Measurements from ENCODE around the gene ZNF777. TPM values are rescaled to one million over a fixed set of nuclear protein-coding genes. Genes with fewer than 3 reads are reported as not detected.
A peak's percentile ranks its signal among the peaks of the same experiment; 100 is the strongest.
"Not testable (repeated sequence)": the region's sequence is repeated elsewhere in the genome, so short reads cannot be mapped to it uniquely, and the experiment has no call there.

Gene ZNF777
- total and polyA plus RNA-seq, 7 experiments from 2014 or later = 0.76 to 16.1 (median 14.0) TPM

- Mint-ChIP-seq H3K4me3 (no peak overlapping the region), H3K4me1 (peaks cover 3 to 11% (median 5%) of the 10 kb centered on the region in 7 donors), H3K9me3 (no peaks in the 10 kb centered on the region), H3K27me3 (no peaks in the 10 kb centered on the region), H3K27ac (no peak overlapping the region), H3K36me3 (peaks cover 17 to 62% (median 25%) of the 10 kb centered on the region in 5 donors)
- intact Hi-C loops (cut with micrococcal nuclease) = no loop called here
- DNase-seq (no peak), ATAC-seq (no peak)
- no peaks in the 10 kb centered on the region for H3K4me1 ChIP-seq (ENCODE audit: control insufficient read depth in 2 of 2, insufficient read depth in 2 of 2, low read length in 2 of 2)
- ChIA-PET POLR2A (no interaction called here), CTCF (no interaction called here)
- peaks cover 0 to 81% (median 35%) of the 10 kb centered on the region in 3 experiments for H3K36me3 ChIP-seq (ENCODE audit: control insufficient read depth in 2 of 3, insufficient read depth in 3 of 3, low read length in 3 of 3)
- H3K9me3 ChIP-seq (ENCODE audit: control insufficient read depth in 2 of 3, low read length in 3 of 3) = no peaks in the 10 kb centered on the region
- H3K4me3 ChIP-seq (ENCODE audit: low read length) = no peak overlapping the region
- no peaks in the 10 kb centered on the region for H3K27me3 ChIP-seq (ENCODE audit: control insufficient read depth in 2 of 2, insufficient read depth in 2 of 2, low read length in 2 of 2)
- no peak overlapping the region for H3K27ac ChIP-seq (ENCODE audit: low read depth, low read length)
Observed at GRCh38 chr7:149449897-149450296, 11.0 kb downstream of the ZNF777 start.

DNA sequence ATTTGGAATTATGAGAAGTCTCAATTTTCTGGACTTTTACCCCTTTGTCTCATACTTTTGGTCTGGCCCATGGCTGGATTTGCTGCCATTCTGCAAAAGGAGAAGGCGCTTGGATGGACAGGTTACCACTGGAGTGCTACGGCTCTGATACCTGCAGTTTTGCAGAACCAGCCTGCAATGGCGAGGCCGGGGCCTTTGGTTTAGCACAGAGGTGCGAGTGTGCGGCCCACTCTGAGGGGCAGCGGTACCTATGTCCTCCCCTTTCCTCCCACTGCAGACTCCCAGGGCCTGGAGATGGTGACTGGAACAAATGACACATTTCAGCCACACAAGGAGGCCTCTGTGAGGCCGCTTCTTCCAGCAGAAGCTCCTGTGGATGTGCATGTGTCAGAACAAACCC is 11.9 kb downstream of the ZNF777 start:
- Mint-ChIP-seq H3K27ac (no peak overlapping the region), H3K36me3 (peaks cover 15 to 65% (median 28%) of the 10 kb centered on the region in 5 donors), H3K27me3 (no peaks in the 10 kb centered on the region), H3K4me1 (peaks cover under 1 to 10% (median 5%) of the 10 kb centered on the region in 7 donors), H3K4me3 (no peak overlapping the region), H3K9me3 (no peaks in the 10 kb centered on the region)
- Histone ChIP-seq H3K4me1 (ENCODE audit: control insufficient read depth in 2 of 2, insufficient read depth in 2 of 2, low read length in 2 of 2) (no peaks in the 10 kb centered on the region), H3K27ac (ENCODE audit: low read depth, low read length) (no peak overlapping the region), H3K36me3 (ENCODE audit: control insufficient read depth in 2 of 3, insufficient read depth in 3 of 3, low read length in 3 of 3) (peaks cover 0 to 81% (median 29%) of the 10 kb centered on the region in 3 experiments), H3K4me3 (ENCODE audit: low read length) (no peak overlapping the region), H3K27me3 (ENCODE audit: control insufficient read depth in 2 of 2, insufficient read depth in 2 of 2, low read length in 2 of 2) (no peaks in the 10 kb centered on the region), H3K9me3 (ENCODE audit: control insufficient read depth in 2 of 3, low read length in 3 of 3) (no peaks in the 10 kb centered on the region)
- DNase-seq (no peak), ATAC-seq (no peak)
- CTCF ChIA-PET = no interaction called here
- POLR2A ChIA-PET = no interaction called here
- intact Hi-C loops (cut with micrococcal nuclease) = no loop called here

DNA sequence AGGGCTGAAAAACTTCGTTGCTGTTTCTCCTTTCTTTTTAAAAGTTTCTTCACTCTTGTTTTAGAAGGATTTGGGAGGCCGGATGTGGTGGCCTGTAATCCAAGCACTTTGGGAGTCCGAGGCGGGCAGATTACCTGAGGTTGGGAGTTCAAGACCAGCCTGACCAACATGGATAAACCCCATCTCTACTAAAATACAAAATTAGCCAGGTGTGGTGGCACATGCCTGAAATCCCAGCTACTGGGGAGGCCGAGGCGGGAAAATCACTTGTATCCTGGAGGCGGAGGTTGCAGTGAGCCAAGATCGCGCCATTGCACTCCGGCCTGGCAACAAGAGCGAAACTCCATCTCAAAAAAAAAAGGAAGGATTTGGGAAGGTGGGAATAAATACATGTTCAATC is 14.8 kb downstream of the ZNF777 start:
- DNase-seq; H3K4me3 Mint-ChIP-seq; H3K27me3 ChIP-seq (ENCODE audit: control insufficient read depth in 2 of 2, insufficient read depth in 2 of 2, low read length in 2 of 2); H3K27ac ChIP-seq (ENCODE audit: low read depth, low read length); ATAC-seq; H3K4me1 ChIP-seq (ENCODE audit: control insufficient read depth in 2 of 2, insufficient read depth in 2 of 2, low read length in 2 of 2); H3K27me3 Mint-ChIP-seq; intact Hi-C loops (cut with micrococcal nuclease); H3K27ac Mint-ChIP-seq; H3K4me3 ChIP-seq (ENCODE audit: low read length); H3K9me3 ChIP-seq (ENCODE audit: control insufficient read depth in 2 of 3, low read length in 3 of 3); H3K9me3 Mint-ChIP-seq: not testable (repeated sequence)
- POLR2A ChIA-PET = interaction anchor here (1.5 kb wide), 1 partner anchor 13 kb away, joined by 4 read pairs; no protein-coding TSS in a partner anchor
- Mint-ChIP-seq H3K36me3 (peaks cover 12 to 60% (median 24%) of the 10 kb centered on the region in 5 donors), H3K4me1 (peaks cover under 1 to 15% (median 3%) of the 10 kb centered on the region in 7 donors)
- CTCF ChIA-PET = interaction anchor here (1.0 kb wide), 1 partner anchor 172 kb away, joined by 3 read pairs; no protein-coding TSS in a partner anchor
- peaks cover 0 to 63% (median 29%) of the 10 kb centered on the region in 3 experiments for H3K36me3 ChIP-seq (ENCODE audit: control insufficient read depth in 2 of 3, insufficient read depth in 3 of 3, low read length in 3 of 3)

DNA sequence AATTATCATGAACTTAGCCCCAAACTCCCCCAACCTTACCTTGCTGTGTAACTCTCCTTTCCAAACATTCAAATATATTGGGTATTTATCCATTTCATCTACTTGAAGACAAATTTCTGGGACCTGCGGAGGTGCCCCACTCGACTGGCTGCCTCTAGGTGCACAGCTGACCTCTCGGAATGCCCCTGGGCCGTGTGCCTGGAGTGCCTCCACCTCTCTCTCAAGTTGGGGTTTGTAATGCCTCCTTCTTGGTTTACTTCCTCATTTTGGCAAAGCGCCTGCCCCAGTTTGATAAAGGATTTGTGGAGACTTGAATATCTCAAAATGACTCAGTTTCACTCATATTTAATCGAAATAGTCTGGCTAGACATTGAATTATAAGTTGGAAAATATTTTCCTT is 16.6 kb downstream of the ZNF777 start:
- Mint-ChIP-seq H3K27me3 (no peaks in the 10 kb centered on the region), H3K4me3 (no peak overlapping the region), H3K9me3 (no peaks in the 10 kb centered on the region), H3K4me1 (peaks cover 4 to 17% (median 14%) of the 10 kb centered on the region in 7 donors), H3K27ac (peak overlapping the region in 1 of 9 donors; percentile 10), H3K36me3 (peaks cover 11 to 49% (median 15%) of the 10 kb centered on the region in 5 donors)
- no peaks in the 10 kb centered on the region for H3K9me3 ChIP-seq (ENCODE audit: control insufficient read depth in 2 of 3, low read length in 3 of 3)
- H3K4me1 ChIP-seq (ENCODE audit: control insufficient read depth in 2 of 2, insufficient read depth in 2 of 2, low read length in 2 of 2) = peaks cover 0 to 4% of the 10 kb centered on the region in 2 donors
- H3K4me3 ChIP-seq (ENCODE audit: low read length) = no peak overlapping the region
- no peaks in the 10 kb centered on the region for H3K27me3 ChIP-seq (ENCODE audit: control insufficient read depth in 2 of 2, insufficient read depth in 2 of 2, low read length in 2 of 2)
- DNase-seq (no peak), ATAC-seq (no peak)
- CTCF ChIA-PET = no interaction called here
- H3K27ac ChIP-seq (ENCODE audit: low read depth, low read length) = no peak overlapping the region
- intact Hi-C loops (cut with micrococcal nuclease) = no loop called here
- H3K36me3 ChIP-seq (ENCODE audit: control insufficient read depth in 2 of 3, insufficient read depth in 3 of 3, low read length in 3 of 3) = peaks cover 0 to 46% (median 21%) of the 10 kb centered on the region in 3 experiments
- POLR2A ChIA-PET = no interaction called here

DNA sequence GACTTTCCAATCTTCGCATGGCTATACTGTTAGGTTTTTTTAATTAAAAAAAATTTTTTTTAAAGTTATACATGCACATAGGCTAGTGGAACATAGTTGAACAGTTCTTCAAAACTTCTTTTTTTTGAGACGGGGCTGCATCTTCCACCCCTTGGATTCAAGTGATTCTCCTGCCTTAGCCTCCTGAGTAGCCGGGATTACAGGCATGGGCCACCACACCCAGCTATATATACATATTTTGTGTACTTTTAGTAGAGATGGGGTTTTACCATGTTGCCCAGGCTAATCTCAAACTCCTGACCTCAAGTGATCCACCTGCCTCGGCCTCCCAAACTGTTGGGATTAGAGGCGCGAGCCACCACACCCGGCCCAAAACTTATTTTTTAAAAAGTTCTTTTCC is 17.3 kb downstream of the ZNF777 start:
- Mint-ChIP-seq H3K27me3 (no peaks in the 10 kb centered on the region), H3K36me3 (peaks cover 11 to 51% (median 15%) of the 10 kb centered on the region in 5 donors), H3K9me3 (no peaks in the 10 kb centered on the region), H3K27ac (no peak overlapping the region), H3K4me1 (peaks cover 4 to 19% (median 16%) of the 10 kb centered on the region in 7 donors), H3K4me3 (no peak overlapping the region)
- no peaks in the 10 kb centered on the region for H3K9me3 ChIP-seq (ENCODE audit: control insufficient read depth in 2 of 3, low read length in 3 of 3)
- ATAC-seq = no peak
- intact Hi-C loops (cut with micrococcal nuclease) = no loop called here
- CTCF ChIA-PET = interaction anchor here (1.1 kb wide), 1 partner anchor 20 kb away, joined by 3 read pairs; no protein-coding TSS in a partner anchor
- no peak for DNase-seq
- no peaks in the 10 kb centered on the region for H3K27me3 ChIP-seq (ENCODE audit: control insufficient read depth in 2 of 2, insufficient read depth in 2 of 2, low read length in 2 of 2)
- H3K36me3 ChIP-seq (ENCODE audit: control insufficient read depth in 2 of 3, insufficient read depth in 3 of 3, low read length in 3 of 3) = peaks cover 0 to 38% (median 21%) of the 10 kb centered on the region in 3 experiments
- POLR2A ChIA-PET = interaction anchor here (0.8 kb wide), 1 partner anchor 67 kb away, joined by 4 read pairs; no protein-coding TSS in a partner anchor
- no peak overlapping the region for H3K27ac ChIP-seq (ENCODE audit: low read depth, low read length)
- H3K4me3 ChIP-seq (ENCODE audit: low read length) = no peak overlapping the region
- H3K4me1 ChIP-seq (ENCODE audit: control insufficient read depth in 2 of 2, insufficient read depth in 2 of 2, low read length in 2 of 2) = peaks cover 0 to 6% of the 10 kb centered on the region in 2 donors

DNA sequence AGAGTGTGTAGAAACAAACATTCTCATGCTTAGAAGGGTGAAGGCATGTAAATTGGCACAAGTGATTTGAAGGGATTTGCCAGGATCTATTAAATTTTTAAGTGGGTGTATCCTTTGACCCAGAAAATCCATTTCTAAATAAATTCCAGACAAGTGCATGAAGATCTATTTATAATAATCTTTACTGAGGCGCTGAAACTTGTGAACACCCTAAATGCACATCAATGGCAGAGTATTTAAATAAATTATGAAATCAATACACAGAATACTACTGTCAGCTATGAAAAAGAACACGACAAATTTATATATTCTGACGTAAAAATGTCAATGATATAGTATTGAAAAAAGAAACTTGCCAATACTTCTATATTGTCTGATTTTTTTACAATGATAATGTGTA is 17.9 kb downstream of the ZNF777 start:
- no peak for ATAC-seq
- H3K4me3 Mint-ChIP-seq = no peak overlapping the region
- no peak overlapping the region for H3K27ac Mint-ChIP-seq
- H3K9me3 Mint-ChIP-seq = no peaks in the 10 kb centered on the region
- peaks cover 11 to 51% (median 15%) of the 10 kb centered on the region in 5 donors for H3K36me3 Mint-ChIP-seq
- intact Hi-C loops (cut with micrococcal nuclease) = no loop called here
- POLR2A ChIA-PET = interaction anchor here (0.8 kb wide), 1 partner anchor 66 kb away, joined by 4 read pairs; no protein-coding TSS in a partner anchor
- Histone ChIP-seq H3K27ac (ENCODE audit: low read depth, low read length) (no peak overlapping the region), H3K4me1 (ENCODE audit: control insufficient read depth in 2 of 2, insufficient read depth in 2 of 2, low read length in 2 of 2) (peaks cover 0 to 6% of the 10 kb centered on the region in 2 donors), H3K4me3 (ENCODE audit: low read length) (no peak overlapping the region), H3K36me3 (ENCODE audit: control insufficient read depth in 2 of 3, insufficient read depth in 3 of 3, low read length in 3 of 3) (peaks cover 0 to 38% (median 20%) of the 10 kb centered on the region in 3 experiments), H3K9me3 (ENCODE audit: control insufficient read depth in 2 of 3, low read length in 3 of 3) (no peaks in the 10 kb centered on the region), H3K27me3 (ENCODE audit: control insufficient read depth in 2 of 2, insufficient read depth in 2 of 2, low read length in 2 of 2) (no peaks in the 10 kb centered on the region)
- no peak for DNase-seq
- CTCF ChIA-PET = interaction anchor here (1.1 kb wide), 1 partner anchor 20 kb away, joined by 3 read pairs; no protein-coding TSS in a partner anchor
- peaks cover 4 to 19% (median 16%) of the 10 kb centered on the region in 7 donors for H3K4me1 Mint-ChIP-seq
- no peaks in the 10 kb centered on the region for H3K27me3 Mint-ChIP-seq

GRCh38 chr7:149440222-149440621 is 20.6 kb downstream of the ZNF777 start:
- CTCF ChIA-PET = interaction anchor here (0.6 kb wide), 1 partner anchor 289 kb away, joined by 3 read pairs; no protein-coding TSS in a partner anchor
- POLR2A ChIA-PET = no interaction called here
- Histone ChIP-seq H3K4me1 (ENCODE audit: control insufficient read depth in 2 of 2, insufficient read depth in 2 of 2, low read length in 2 of 2) (peaks cover 0 to 6% of the 10 kb centered on the region in 2 donors), H3K27ac (ENCODE audit: low read depth, low read length) (no peak overlapping the region), H3K9me3 (ENCODE audit: control insufficient read depth in 2 of 3, low read length in 3 of 3) (no peaks in the 10 kb centered on the region), H3K4me3 (ENCODE audit: low read length) (no peak overlapping the region), H3K36me3 (ENCODE audit: control insufficient read depth in 2 of 3, insufficient read depth in 3 of 3, low read length in 3 of 3) (peaks cover 0 to 30% (median under 1%) of the 10 kb centered on the region in 3 experiments), H3K27me3 (ENCODE audit: control insufficient read depth in 2 of 2, insufficient read depth in 2 of 2, low read length in 2 of 2) (no peaks in the 10 kb centered on the region)
- Mint-ChIP-seq H3K27ac (peak overlapping the region in 3 of 9 donors; percentile 48 to 51 (median 49)), H3K4me1 (peaks cover 2 to 19% (median 14%) of the 10 kb centered on the region in 7 donors), H3K36me3 (peaks cover 11 to 40% (median 19%) of the 10 kb centered on the region in 5 donors), H3K9me3 (no peaks in the 10 kb centered on the region), H3K4me3 (no peak overlapping the region), H3K27me3 (no peaks in the 10 kb centered on the region)
- DNase-seq (no peak), ATAC-seq (no peak)
- intact Hi-C loops (cut with micrococcal nuclease) = no loop called here

All from naive thymus-derived CD4-positive, alpha-beta T cell (primary cell).